ENCODE results near the gene ENPP6.

- no peak for TF ChIP-seq BACH2 (CRISPR knock-in tag; IDR thresholded peaks at IDR 0.05; ENCODE audit: borderline replicate concordance)
- TF ChIP-seq GLIS3 (CRISPR knock-in tag; IDR thresholded peaks at IDR 0.05) = no peak
- no peak for TF ChIP-seq RARB (CRISPR knock-in tag; IDR thresholded peaks at IDR 0.05)
- no peak for TF ChIP-seq PATZ1 (CRISPR knock-in tag; IDR thresholded peaks at IDR 0.05; ENCODE audit: borderline replicate concordance)
- no peak for TF ChIP-seq TSHZ2 (CRISPR knock-in tag; IDR thresholded peaks at IDR 0.05)
- TF ChIP-seq ZC3H10 (CRISPR knock-in tag; IDR thresholded peaks at IDR 0.05) = no peak
- no peak for TF ChIP-seq ZNF70 (CRISPR knock-in tag; IDR thresholded peaks at IDR 0.05)
- no peak for TF ChIP-seq CSDC2 (CRISPR knock-in tag; IDR thresholded peaks at IDR 0.05)
- no peak for TF ChIP-seq ZNF565 (CRISPR knock-in tag; conservative IDR thresholded peaks at IDR 0.05; ENCODE audit: low read depth)
Measured at GRCh38 chr4:184067931-184068554, 149.6 kb downstream of the ENPP6 start.
